CD4-positive, alpha-beta T cell treated with Interleukin-4 for 4 hours (primary cell): ENCODE data around the gene MCM3AP.
"Not testable (repeated sequence)": the region's sequence is repeated elsewhere in the genome, so short reads cannot be mapped to it uniquely, and the experiment has no call there.

Experiments used
- DNase-seq: peaks from one replicate; pipeline ENCODE4 v3.0.0-alpha.2; 2020

Gene MCM3AP

GRCh38 chr21:46237474-46237873, 47.9 kb downstream of the MCM3AP start:
- DNase-seq, result no peak

DNA sequence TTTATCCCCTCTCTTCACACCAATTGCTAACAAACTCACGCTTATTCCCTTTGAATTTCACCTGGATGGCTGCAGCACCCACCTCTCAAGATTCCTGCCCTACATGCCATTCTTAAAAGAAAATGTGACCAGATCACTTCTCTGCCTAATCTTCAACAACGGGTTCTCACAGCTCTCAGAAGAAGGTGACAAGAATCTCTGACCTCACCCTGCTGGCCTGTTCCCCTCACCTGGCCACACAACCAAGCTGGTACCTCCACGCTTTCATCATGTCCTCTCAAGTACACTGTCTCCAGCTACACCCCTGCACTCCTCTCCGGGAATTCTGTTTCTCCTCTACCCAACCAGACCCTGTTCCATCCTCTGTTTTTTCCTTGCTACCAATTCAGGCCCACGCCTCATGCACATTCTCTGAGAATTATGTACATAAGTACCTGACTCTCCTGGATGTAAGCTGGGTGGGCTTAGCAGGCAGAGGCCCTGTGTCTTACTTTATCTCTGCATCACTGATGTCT, 50.9 kb downstream of the MCM3AP start:
- DNase-seq, result no peak

DNA sequence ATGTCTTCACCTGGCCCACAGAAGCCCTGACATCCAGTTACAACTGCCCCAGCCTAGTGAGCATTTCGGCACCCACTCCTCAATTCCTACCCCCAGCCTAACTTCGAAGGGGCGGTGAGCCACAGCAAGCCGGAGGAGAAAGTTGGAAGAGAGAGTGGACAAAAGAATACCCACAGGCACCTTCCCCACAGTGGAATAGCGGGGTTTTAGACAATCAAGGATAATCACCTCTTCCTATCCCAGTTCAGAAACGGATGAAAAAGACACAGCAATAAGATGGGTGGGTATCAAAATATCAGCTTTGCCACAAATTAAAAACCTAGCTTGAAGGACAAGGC, 55.5 kb downstream of the MCM3AP start:
- no peak for DNase-seq

DNA sequence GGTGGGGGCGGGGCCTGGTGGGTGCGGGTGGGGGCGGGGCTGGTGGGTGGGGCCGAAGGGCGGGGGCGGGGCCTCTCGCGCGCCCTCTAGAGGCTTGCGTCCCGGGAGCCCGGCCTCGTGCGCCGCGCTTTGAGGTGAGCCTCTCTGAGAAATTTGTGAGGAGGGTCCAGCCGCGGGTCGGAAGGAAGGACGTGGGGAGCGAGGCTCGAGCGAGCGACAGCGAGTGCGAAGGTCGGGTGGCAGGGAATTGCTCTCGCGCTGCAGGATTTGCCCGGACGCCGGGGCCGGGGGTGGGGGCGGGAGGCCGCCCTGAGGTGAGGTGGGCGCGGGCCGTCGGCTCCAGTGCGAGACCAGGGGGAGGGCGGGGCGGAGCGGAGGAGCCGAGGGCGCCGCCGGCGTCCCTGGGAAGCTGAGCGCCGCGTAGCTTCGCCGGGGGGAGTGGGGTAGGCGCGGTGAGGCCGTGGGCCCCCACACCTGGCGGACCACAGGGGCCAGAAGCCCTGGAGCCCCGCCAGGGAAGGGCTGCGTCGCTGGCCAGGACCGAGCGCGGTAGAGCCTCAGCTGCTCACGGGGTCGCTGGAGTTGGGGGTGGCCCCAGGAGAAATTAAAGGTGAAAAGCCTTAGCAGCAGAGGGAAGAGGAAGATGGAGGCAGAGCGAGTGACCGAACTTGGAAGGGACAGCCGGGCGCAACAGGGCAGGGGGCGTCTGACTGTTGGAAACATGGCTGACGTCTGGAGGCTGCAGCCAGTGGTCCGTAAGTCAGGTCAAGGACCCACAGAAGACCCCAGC, 56.1 kb downstream of the MCM3AP start:
- no peak for DNase-seq

DNA sequence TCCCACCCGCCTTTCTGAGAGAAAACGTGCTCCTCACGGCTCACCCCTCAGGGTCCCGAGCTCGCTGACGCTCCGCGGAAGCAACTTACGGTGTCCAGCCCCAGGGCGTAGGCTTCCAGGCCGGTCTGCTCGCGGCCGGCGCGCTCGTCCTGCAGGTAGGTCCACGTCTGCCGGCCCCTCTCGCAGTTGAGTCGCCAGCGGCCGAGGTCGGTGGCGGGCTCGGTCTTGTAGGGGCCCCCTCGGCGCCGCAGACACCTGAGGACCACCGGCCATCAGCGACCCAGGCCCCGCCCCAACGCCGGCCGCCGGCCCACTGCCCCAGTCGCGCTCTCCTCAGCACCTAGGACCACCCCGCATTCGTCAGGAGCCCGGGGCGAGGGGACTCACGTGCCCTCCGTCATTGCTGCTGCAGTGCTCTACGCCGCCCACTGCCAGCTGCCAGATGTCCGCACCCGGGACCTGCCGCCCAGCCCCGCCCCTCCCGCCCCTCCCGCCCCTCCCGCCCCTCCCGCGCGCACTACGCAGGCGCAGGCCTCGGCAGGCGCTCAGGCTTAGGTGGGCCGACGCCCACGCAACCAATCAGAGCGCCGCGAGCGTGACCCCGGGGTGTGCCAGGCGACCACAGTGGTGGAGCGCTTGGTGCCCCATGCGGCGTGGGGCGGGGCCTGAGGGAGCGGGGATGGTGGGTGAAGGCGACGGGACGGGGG, 56.9 kb downstream of the MCM3AP start, which contains the start of gene LSS:
LSS (minus strand) TSS at position 430 of the 707 bp plus-strand sequence; CDS start at position 401, 29 bp downstream.
- peak; percentile 99 for DNase-seq

- DNase-seq, result no peak
Measured at GRCh38 chr21:46227811-46228344, 57.5 kb downstream of the MCM3AP start.

- DNase-seq, result no peak
Measured at GRCh38 chr21:46226920-46227599, 58.4 kb downstream of the MCM3AP start.

DNA sequence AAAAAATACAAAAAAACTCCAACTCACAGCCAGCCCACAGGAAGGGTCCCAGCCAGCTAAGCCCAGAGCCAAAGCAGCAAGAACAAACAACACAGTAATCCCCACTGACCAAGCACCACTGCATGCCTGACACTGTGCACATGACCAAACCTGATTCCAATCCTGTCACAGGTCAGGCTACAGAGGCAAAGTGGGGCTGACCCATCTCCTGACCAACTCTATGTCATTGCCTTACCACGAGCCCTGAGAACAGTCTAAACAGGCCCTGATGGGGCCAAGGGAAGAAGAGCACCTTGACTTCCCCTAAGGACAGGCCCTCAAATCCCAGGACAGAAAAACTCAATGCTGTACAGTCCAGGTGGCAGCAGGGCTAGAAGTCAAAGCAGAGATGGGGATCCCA, 59.3 kb downstream of the MCM3AP start:
- no peak for DNase-seq

DNA sequence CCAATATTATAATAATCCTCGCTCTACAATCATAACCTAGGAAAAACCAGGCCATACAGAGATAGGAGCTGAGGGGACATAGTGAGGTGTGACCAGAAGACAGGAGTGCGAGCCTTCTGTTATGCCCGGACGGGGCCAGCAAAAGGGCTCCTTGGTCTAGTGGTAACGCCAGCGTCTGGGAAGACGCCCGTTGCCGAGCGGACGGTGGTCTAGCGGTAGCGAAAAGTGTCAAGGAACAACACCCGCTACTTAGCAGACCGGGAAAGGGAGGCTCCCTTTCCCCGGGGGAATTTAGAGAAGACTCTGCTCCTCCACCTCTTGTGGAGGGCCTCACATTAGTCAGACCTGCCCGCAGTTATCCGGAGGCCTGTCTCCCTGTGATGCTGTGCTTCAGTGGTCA, 61.8 kb downstream of the MCM3AP start:
- not testable (repeated sequence) for DNase-seq

- DNase-seq, result no peak
Measured at GRCh38 chr21:46223217-46223616, 62.2 kb downstream of the MCM3AP start.

DNA sequence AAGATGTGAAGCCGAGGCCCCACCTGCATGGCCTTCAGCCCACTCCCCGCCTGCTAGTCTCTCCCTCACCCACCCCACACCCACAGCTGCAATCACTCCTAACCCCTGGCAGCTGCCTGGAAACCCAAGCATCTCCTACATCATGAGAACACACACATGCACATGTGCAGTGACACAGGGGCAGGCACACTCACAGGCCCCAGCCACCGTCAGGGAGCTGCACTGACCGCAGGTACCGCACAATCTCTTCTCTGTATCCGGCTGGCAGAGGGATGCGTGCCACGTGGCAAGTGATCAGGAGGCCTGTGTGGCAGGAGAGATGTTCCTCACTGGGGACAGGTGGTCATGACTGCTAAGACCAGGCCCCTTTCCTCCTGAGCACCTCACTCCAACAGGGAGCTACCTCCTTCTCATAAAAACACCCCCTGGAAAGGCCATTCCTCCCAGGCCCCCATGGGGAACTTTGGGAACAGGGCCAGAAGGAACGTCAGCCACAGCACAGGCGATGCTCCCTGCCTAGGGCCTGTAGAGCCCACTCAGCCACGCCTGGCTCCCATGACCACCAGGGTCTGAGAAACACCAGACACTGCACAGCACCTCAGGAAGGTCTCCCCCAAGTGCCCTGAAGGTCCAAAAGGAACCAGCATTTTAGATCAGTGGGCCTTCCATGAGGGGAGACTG, 62.8 kb downstream of the MCM3AP start:
- no peak for DNase-seq

DNA sequence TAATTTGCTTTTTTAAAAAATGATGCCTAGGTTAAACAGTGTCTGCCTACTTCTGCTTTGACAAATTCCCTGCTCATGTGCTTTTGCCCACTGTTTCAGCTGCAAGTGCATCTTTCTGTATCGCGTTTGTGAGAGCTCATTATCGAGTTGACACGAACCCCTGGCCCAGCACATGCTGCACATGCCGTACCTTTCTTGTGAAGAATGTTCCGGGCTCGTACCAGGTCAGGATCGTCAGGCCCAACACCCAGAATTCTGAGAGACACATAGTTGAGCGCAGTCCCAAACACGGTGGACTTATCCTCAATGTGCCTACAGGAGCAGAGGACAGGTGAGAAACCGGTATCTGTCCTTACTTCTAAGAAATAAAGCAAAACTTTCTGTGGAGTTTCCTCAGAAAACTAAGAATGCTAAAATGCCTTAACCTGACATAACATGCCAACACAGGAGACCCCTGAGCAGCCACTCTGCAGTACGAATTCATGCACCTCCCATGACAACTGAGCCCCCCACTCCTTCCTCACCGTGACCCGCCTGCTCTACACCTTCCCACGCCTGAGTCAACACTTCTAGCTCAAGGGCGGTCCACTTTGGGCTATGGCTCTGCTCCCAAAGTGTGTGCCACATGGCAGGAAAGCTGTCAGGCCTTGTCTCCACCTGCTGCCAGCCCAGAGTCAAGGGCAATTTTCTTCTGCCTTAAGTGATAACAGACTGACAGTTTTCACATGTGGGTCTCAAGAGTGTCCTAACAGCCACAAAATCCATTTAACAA, 63.6 kb downstream of the MCM3AP start:
- no peak for DNase-seq

GRCh38 chr21:46220847-46221246, 64.6 kb downstream of the MCM3AP start:
- no peak for DNase-seq

GRCh38 chr21:46220275-46220810, 65.1 kb downstream of the MCM3AP start:
- no peak for DNase-seq

DNA sequence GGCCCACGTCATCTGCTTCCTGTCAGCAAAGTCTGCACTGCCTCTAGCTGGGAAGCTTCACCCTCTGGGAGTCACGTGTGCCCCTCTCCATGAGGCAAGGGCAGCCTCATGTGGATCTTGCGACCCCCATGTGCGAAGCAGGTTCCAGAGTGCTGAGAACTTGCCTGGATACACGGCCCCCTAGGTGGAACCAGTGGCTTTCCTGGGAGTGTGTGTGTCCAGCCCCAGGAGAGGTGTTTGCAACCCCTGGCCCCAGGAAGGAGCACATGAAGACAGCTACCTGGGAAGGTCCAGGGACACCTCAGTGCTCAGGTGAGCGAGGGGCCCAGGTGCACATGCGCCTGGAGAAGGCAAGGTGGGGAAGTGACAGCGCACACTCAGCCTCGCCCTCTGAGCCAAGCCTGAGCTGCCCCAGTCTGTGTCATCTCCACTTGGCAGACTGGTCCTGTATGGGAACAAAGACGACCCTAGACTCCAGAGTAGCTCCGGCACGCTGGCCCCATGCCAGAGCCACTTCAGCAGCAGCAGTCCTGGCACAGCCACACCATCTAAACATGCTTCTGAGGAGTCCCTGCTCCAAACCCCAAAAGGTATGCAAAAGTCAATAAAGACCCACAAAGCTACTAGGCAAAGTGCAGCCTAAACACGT, 65.7 kb downstream of the MCM3AP start:
- DNase-seq, result no peak

- DNase-seq, result no peak
Measured at GRCh38 chr21:46218906-46219590, 66.4 kb downstream of the MCM3AP start.

- no peak for DNase-seq
Measured at GRCh38 chr21:46217511-46218196, 67.8 kb downstream of the MCM3AP start.

GRCh38 chr21:46216132-46216747, 69.2 kb downstream of the MCM3AP start:
- no peak for DNase-seq

DNA sequence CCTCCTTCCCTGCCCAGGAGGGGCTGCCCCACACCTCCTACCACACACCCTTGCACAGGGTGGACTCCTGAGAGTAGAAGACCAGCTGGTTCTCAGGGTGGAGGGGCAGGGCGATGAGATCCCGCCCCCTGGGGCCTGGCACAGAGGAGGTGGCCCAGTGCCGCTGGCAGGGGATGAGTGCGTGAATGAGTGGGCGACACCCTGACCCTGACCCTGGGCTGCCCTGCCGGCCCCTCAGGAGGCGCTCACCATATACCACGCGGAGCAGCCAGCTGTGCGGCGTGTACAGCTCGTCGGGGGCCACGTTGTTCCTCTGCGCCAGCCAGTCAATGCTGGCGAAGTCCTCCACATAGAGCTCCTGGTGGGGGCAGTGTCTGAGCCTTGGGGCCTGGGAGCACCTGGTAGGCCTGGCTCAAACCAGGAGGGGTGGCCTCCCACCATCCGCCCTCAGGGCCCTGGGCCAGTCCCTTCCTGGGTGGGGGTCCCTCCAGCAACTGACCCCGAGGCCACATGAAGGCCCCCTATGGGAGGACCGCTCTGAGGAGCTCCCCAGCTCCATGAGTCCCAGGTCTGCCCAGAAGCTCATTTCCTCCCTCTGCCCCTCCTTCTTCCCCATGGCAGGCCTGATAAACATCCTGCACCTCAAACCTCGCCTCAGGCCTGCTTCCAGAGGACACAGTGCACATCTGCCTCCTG, 69.8 kb downstream of the MCM3AP start:
- no peak for DNase-seq
